Measurements from ENCODE around the gene GNAO1.

GNAO1 gene

GRCh38 chr16:56191156-56191815 lies at the start of gene GNAO1:
GNAO1 (plus strand) TSS chr16:56191489; CDS start chr16:56192236, 747 bp downstream.
- DNase-seq = peak; percentile 88

GRCh38 chr16:56143666-56144065 lies 47.6 kb upstream of the GNAO1 start:
- DNase-seq = no peak

- DNase-seq = no peak
These were observed 45.9 kb upstream of the GNAO1 start for GRCh38 chr16:56145369-56145768.

- DNase-seq = no peak
These were observed 39.7 kb upstream of the GNAO1 start for GRCh38 chr16:56151621-56152020.

GRCh38 chr16:56161658-56162057 lies 29.6 kb upstream of the GNAO1 start:
- no peak for DNase-seq

- DNase-seq = no peak
These were observed 28.2 kb upstream of the GNAO1 start for GRCh38 chr16:56163089-56163488.

- no peak for DNase-seq
These were observed 27.4 kb upstream of the GNAO1 start for GRCh38 chr16:56163938-56164337.

- no peak for DNase-seq
These were observed 26.7 kb upstream of the GNAO1 start for GRCh38 chr16:56164636-56165035.

- no peak for DNase-seq
These were observed 16.9 kb upstream of the GNAO1 start for GRCh38 chr16:56174411-56174810.

- DNase-seq = no peak
These were observed 9.9 kb upstream of the GNAO1 start for GRCh38 chr16:56181401-56181800.

GRCh38 chr16:56183266-56183665 lies 8.0 kb upstream of the GNAO1 start:
- DNase-seq = no peak

GRCh38 chr16:56190048-56190676 lies 1.1 kb upstream of the GNAO1 start:
- no peak for DNase-seq

- peak; percentile 63 for DNase-seq
These were observed 573 bp upstream of the GNAO1 start for GRCh38 chr16:56190677-56191155.

GRCh38 chr16:56191835-56192634 lies 746 bp downstream of the GNAO1 start:
- peak; percentile 65 for DNase-seq

- no peak for DNase-seq
These were observed 1.3 kb downstream of the GNAO1 start for GRCh38 chr16:56192635-56192945.

GRCh38 chr16:56192986-56193945 lies 2.0 kb downstream of the GNAO1 start:
- no peak for DNase-seq

- DNase-seq = peak; percentile 89
These were observed 2.9 kb downstream of the GNAO1 start for GRCh38 chr16:56193951-56194726.

GRCh38 chr16:56195151-56195550 lies 3.9 kb downstream of the GNAO1 start:
- DNase-seq = no peak

GRCh38 chr16:56196381-56196780 lies 5.1 kb downstream of the GNAO1 start:
- no peak for DNase-seq

GRCh38 chr16:56197192-56197992 lies 6.1 kb downstream of the GNAO1 start:
- no peak for DNase-seq
